OCI-LY3 (cell line): Measurements from ENCODE around the gene PSMD5.

Experiments
- EZH2phosphoT487 ChIP-seq: fragments of 200-600 bp; shearing (Covaris generic); IDR thresholded peaks from 2 replicates; pipeline ENCODE4 v1.6.1; 2018; ENCODE audit warnings: antibody characterized with exemption, mixed run types, low read depth
- TF ChIP-seq, protein P1 (sequence below): fragments of 200-600, 300-600 bp; sonication (generic); IDR thresholded peaks from 2 replicates; pipeline ENCODE4 v1.5.1; 2014; ENCODE audit warnings: antibody characterized with exemption, low read length, low read depth

DNA sequence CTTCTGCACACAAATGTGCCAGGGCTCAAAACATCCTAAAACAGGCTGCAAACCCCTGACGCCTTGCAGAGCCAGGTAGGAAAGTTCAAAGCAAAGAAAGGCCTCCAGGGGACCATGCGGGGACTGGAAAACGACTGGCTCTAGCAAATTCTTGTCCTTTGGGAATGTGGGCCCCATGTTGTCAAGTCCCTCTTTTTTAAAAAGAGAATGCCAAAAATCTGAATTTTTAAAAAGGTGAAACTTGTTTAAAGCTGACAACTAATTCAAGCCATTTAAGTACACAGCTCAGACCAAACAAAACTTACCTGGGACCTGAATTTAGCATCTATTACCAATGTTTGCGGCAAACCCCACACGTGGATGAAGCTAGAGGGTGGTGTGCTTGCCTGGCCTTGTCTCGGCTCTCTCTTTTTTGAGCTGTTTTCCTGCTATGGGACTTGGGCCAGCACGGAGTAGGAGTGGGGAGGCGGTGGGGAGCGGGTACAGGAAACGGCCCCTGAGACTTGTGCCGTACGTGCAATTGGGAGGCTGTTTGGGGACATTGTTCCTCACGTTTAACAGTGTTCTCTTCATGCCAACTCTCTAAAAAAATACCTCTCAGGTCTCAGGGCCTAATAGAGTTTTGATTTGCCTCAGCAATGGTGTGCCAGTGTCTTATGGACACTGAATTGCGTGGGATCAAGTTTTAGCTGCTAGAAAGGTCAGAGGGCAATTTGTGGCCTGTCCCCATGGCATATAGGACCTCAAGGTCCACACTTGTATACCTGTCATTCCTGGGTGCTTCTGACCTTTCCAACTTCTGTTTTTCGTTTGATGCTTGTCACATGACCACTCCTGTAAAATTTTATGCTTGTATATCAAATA lies 49.4 kb upstream of the PSMD5 start:
- TF ChIP-seq, protein P1, sequence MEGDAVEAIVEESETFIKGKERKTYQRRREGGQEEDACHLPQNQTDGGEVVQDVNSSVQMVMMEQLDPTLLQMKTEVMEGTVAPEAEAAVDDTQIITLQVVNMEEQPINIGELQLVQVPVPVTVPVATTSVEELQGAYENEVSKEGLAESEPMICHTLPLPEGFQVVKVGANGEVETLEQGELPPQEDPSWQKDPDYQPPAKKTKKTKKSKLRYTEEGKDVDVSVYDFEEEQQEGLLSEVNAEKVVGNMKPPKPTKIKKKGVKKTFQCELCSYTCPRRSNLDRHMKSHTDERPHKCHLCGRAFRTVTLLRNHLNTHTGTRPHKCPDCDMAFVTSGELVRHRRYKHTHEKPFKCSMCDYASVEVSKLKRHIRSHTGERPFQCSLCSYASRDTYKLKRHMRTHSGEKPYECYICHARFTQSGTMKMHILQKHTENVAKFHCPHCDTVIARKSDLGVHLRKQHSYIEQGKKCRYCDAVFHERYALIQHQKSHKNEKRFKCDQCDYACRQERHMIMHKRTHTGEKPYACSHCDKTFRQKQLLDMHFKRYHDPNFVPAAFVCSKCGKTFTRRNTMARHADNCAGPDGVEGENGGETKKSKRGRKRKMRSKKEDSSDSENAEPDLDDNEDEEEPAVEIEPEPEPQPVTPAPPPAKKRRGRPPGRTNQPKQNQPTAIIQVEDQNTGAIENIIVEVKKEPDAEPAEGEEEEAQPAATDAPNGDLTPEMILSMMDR = no peak
- no peak for TF ChIP-seq EZH2phosphoT487
